HCT116 (cell line): ENCODE measurements around the gene PISD.

Experiments used
- JUND ChIP-seq: IDR thresholded peaks from 2 replicates; pipeline ENCODE4 v1.6.1; 2012
- POLR2A ChIP-seq: IDR thresholded peaks from 2 replicates; pipeline ENCODE4 v1.7.0; 2011; ENCODE audit warnings: borderline replicate concordance; ENCODE audit not compliant: insufficient read depth, insufficient read length; ENCODE audit errors: extremely low read depth
- POLR2AphosphoS5 ChIP-seq: IDR thresholded peaks from 2 replicates; pipeline ENCODE4 v1.6.1; 2011; ENCODE audit warnings: mild to moderate bottlenecking, low read depth, low read length, moderate library complexity
- SIN3A ChIP-seq: IDR thresholded peaks from 2 replicates; pipeline ENCODE4 v1.6.1; 2012; ENCODE audit warnings: low read depth
- SRF ChIP-seq: IDR thresholded peaks from 2 replicates; pipeline ENCODE4 v1.6.1; 2012; ENCODE audit warnings: low read depth
- TCF7L2 ChIP-seq: IDR thresholded peaks from 2 replicates; pipeline ENCODE4 v1.7.0; 2011; ENCODE audit warnings: borderline replicate concordance, inconsistent platforms; ENCODE audit not compliant: insufficient read depth, insufficient read length; ENCODE audit errors: extremely low read depth
- YY1 ChIP-seq: IDR thresholded peaks from 2 replicates; pipeline ENCODE4 v1.6.1; 2011; ENCODE audit warnings: low read length, low read depth, moderate library complexity, mild to moderate bottlenecking; ENCODE audit not compliant: insufficient replicate concordance; ENCODE audit errors: extremely low read depth
- ZBTB33 ChIP-seq: IDR thresholded peaks from 2 replicates; pipeline ENCODE4 v1.6.1; 2011; ENCODE audit warnings: mild to moderate bottlenecking, low read length, moderate library complexity; ENCODE audit not compliant: insufficient replicate concordance; ENCODE audit errors: extremely low read depth
- ZNF274 ChIP-seq: fragments of 200-500 bp; sonication (Bioruptor generic); IDR thresholded peaks from 2 replicates; pipeline ENCODE4 v1.6.1; 2014; ENCODE audit warnings: mild to moderate bottlenecking, low read depth, low read length, inconsistent platforms
- TF ChIP-seq, protein P1 (sequence below), 3 experiments: fragments of 200-600 bp in 1 of 3; sonication (generic) in 1 of 3; IDR thresholded peaks in 2 of 3; conservative IDR thresholded peaks in 1 of 3; 2 replicates each; pipeline ENCODE4 v1.5.1; 2012 to 2017; ENCODE audit warnings: low read depth in 2 of 3, low read length in 2 of 3, antibody characterized with exemption in 1 of 3, borderline replicate concordance in 1 of 3, control low read depth in 1 of 3, mild to moderate bottlenecking in 1 of 3, mixed read lengths in 1 of 3, mixed run types in 1 of 3, moderate library complexity in 1 of 3; ENCODE audit not compliant: insufficient read depth in 1 of 3
- TF ChIP-seq, protein P2 (sequence below): IDR thresholded peaks from 2 replicates; pipeline ENCODE4 v1.6.1; 2012

GRCh38 chr22:31604746-31605705, 57.0 kb downstream of the PISD start:
- TF ChIP-seq ZNF274: no peak
- TF ChIP-seq, protein P1, sequence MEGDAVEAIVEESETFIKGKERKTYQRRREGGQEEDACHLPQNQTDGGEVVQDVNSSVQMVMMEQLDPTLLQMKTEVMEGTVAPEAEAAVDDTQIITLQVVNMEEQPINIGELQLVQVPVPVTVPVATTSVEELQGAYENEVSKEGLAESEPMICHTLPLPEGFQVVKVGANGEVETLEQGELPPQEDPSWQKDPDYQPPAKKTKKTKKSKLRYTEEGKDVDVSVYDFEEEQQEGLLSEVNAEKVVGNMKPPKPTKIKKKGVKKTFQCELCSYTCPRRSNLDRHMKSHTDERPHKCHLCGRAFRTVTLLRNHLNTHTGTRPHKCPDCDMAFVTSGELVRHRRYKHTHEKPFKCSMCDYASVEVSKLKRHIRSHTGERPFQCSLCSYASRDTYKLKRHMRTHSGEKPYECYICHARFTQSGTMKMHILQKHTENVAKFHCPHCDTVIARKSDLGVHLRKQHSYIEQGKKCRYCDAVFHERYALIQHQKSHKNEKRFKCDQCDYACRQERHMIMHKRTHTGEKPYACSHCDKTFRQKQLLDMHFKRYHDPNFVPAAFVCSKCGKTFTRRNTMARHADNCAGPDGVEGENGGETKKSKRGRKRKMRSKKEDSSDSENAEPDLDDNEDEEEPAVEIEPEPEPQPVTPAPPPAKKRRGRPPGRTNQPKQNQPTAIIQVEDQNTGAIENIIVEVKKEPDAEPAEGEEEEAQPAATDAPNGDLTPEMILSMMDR (IDR thresholded peaks at IDR 0.05 in 2 of 3, conservative IDR thresholded peaks at IDR 0.05 in 1 of 3; ENCODE audit: borderline replicate concordance in 1 of 3, insufficient read depth in 1 of 3, low read depth in 2 of 3, low read length in 2 of 3): no peak
- TF ChIP-seq, protein P2, sequence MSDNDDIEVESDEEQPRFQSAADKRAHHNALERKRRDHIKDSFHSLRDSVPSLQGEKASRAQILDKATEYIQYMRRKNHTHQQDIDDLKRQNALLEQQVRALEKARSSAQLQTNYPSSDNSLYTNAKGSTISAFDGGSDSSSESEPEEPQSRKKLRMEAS: no peak
- TF ChIP-seq YY1: no peak
- no peak for TF ChIP-seq JUND
- TF ChIP-seq TCF7L2: no peak
- no peak for TF ChIP-seq SRF
- TF ChIP-seq POLR2AphosphoS5: no peak
- TF ChIP-seq POLR2A: no peak
- TF ChIP-seq SIN3A: no peak
- TF ChIP-seq ZBTB33: no peak
